ENCODE measurements around the gene CEP19.

Gene CEP19

GRCh38 chr3:196707566-196707965, 4.5 kb downstream of the CEP19 start:
- no peak for FAIRE-seq

GRCh38 chr3:196706731-196707130, 5.3 kb downstream of the CEP19 start:
- no peak for FAIRE-seq

- FAIRE-seq: no peak
Measured at GRCh38 chr3:196706327-196706726, 5.7 kb downstream of the CEP19 start.

- FAIRE-seq: no peak
Measured at GRCh38 chr3:196700801-196701200, 11.2 kb downstream of the CEP19 start.

- no peak for FAIRE-seq
Measured at GRCh38 chr3:196699749-196700148, 12.3 kb downstream of the CEP19 start.

GRCh38 chr3:196697270-196697669, 14.8 kb downstream of the CEP19 start:
- FAIRE-seq: no peak

GRCh38 chr3:196695849-196696226, 16.2 kb downstream of the CEP19 start:
- FAIRE-seq: no peak

GRCh38 chr3:196694941-196695848, 16.9 kb downstream of the CEP19 start:
- FAIRE-seq: no peak

- FAIRE-seq: no peak
Measured at GRCh38 chr3:196694202-196694638, 17.8 kb downstream of the CEP19 start.

GRCh38 chr3:196691386-196691785, 20.7 kb downstream of the CEP19 start:
- no peak for FAIRE-seq

GRCh38 chr3:196689941-196690660, 21.9 kb downstream of the CEP19 start:
- FAIRE-seq: no peak

- no peak for FAIRE-seq
Measured at GRCh38 chr3:196688349-196688748, 23.7 kb downstream of the CEP19 start.

GRCh38 chr3:196686436-196686835, 25.6 kb downstream of the CEP19 start:
- FAIRE-seq: no peak

- no peak for FAIRE-seq
Measured at GRCh38 chr3:196684548-196685407, 27.3 kb downstream of the CEP19 start.

GRCh38 chr3:196677931-196678330, 34.1 kb downstream of the CEP19 start:
- FAIRE-seq: no peak

GRCh38 chr3:196677353-196677752, 34.7 kb downstream of the CEP19 start:
- FAIRE-seq: no peak

GRCh38 chr3:196673632-196674031, 38.4 kb downstream of the CEP19 start:
- no peak for FAIRE-seq

- no peak for FAIRE-seq
Measured at GRCh38 chr3:196670339-196670738, 41.7 kb downstream of the CEP19 start.

- FAIRE-seq: no peak
Measured at GRCh38 chr3:196667056-196667825, 44.8 kb downstream of the CEP19 start.

- FAIRE-seq: no peak
Measured at GRCh38 chr3:196666001-196666867, 45.8 kb downstream of the CEP19 start.

Measured in TTC549 (cell line).